ENCODE results near the gene HNMT.

HNMT gene

DNA sequence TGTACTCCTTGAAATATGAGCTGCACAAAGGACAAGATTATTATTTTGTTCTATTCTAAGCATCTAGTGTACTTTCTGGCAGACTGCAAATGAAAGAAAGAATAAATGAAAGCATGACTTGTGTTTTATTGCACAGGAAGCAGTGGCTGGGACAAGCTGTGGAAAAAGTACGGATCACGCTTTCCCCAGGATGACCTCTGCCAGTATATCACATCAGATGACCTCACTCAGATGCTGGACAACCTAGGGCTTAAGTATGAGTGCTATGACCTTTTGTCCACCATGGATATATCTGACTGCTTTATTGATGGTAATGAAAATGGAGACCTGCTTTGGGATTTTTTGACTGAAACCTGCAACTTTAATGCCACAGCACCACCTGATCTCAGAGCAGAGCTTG, 49.4 kb downstream of the HNMT start:
- TF ChIP-seq CTCF (IDR thresholded peaks at IDR 0.05; ENCODE audit: borderline replicate concordance, control extremely low read depth, extremely low read depth, insufficient read depth, missing control alignments), result no peak
- DNase-seq (ENCODE audit: low spot score), result no peak
- in situ Hi-C loops (cut with MboI; ENCODE audit: low sequenced_read_pairs, unreplicated experiment), result no loop called here

- no peak for DNase-seq (ENCODE audit: low spot score)
- TF ChIP-seq CTCF (IDR thresholded peaks at IDR 0.05; ENCODE audit: borderline replicate concordance, control extremely low read depth, extremely low read depth, insufficient read depth, missing control alignments), result no peak
- in situ Hi-C loops (cut with MboI; ENCODE audit: low sequenced_read_pairs, unreplicated experiment), result no loop called here
These were observed 51.2 kb downstream of the HNMT start for GRCh38 chr2:138015494-138015893.

DNA sequence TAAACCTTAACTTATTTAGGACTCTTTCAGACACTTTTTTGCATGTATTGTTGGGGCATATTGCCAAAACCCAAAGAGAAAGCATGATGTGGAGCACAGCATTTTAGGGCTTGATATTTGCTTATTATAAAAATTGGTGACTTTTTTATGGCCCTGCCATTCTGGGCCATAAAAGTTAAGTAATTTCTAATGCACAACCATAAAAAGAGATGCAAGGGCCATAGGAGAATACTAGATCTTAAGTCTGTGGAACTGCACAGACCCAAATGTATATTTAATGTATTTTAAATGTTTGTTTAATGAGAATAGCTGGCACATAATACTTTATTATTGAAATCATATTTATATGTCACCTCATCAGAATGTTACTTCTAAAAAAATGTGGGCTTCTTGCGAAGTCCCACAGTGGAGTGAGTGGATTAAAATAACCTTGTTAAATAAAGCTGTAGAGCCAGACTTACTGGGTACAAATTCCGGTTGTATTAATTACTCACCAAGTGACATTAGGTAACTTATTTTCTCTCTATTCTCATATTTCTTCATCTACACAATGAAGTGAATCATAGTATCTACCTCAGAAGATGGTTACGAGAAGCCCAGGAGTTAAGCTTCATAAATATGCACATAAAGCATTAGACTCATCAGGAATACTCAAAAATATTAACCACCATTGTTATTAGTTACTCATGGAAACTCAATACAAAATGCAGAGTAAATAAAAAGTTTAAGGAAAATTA, 52.2 kb downstream of the HNMT start:
- in situ Hi-C loops (cut with MboI; ENCODE audit: low sequenced_read_pairs, unreplicated experiment), result no loop called here
- TF ChIP-seq CTCF (IDR thresholded peaks at IDR 0.05; ENCODE audit: borderline replicate concordance, control extremely low read depth, extremely low read depth, insufficient read depth, missing control alignments), result no peak
- no peak for DNase-seq (ENCODE audit: low spot score)

- DNase-seq (ENCODE audit: low spot score), result no peak
- TF ChIP-seq CTCF (IDR thresholded peaks at IDR 0.05; ENCODE audit: borderline replicate concordance, control extremely low read depth, extremely low read depth, insufficient read depth, missing control alignments), result no peak
- in situ Hi-C loops (cut with MboI; ENCODE audit: low sequenced_read_pairs, unreplicated experiment), result no loop called here
These were observed 53.6 kb downstream of the HNMT start for GRCh38 chr2:138017824-138018223.

- DNase-seq (ENCODE audit: low spot score), result no peak
- TF ChIP-seq CTCF (IDR thresholded peaks at IDR 0.05; ENCODE audit: borderline replicate concordance, control extremely low read depth, extremely low read depth, insufficient read depth, missing control alignments), result no peak
- in situ Hi-C loops (cut with MboI; ENCODE audit: low sequenced_read_pairs, unreplicated experiment), result no loop called here
These were observed 54.8 kb downstream of the HNMT start for GRCh38 chr2:138018866-138019688.

DNA sequence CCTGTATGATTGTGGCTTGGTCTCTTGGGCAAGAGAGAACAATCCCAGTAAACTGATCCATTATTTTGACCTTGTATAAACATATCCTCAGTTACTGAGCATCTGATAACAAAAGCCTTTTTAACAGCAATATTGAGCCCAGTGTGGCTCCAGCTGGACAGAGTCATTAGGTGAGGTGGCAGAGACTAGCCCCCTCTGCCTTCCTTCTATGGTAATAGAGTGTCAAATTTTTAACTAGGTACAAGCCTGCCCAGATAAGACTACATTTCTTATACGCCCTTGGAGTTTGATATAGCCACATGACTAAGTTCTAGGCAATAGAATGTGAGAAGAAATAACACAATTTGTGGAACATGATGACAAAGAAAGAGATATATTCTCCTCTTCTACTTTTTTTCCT, 56.2 kb downstream of the HNMT start:
- DNase-seq (ENCODE audit: low spot score), result no peak
- in situ Hi-C loops (cut with MboI; ENCODE audit: low sequenced_read_pairs, unreplicated experiment), result no loop called here
- TF ChIP-seq CTCF (IDR thresholded peaks at IDR 0.05; ENCODE audit: borderline replicate concordance, control extremely low read depth, extremely low read depth, insufficient read depth, missing control alignments), result no peak

Data from GM13976 (cell line).